NCI-H2196 (cell line): Measurements from ENCODE around the gene TIFAB.
A peak's percentile ranks its signal among the peaks of the same experiment; 100 is the strongest.

Experiments
- DNase-seq: peaks from one replicate; lab custom pipeline; 2025; ENCODE audit not compliant: unreplicated experiment; lab: John Stamatoyannopoulos, UW

TIFAB gene

DNA sequence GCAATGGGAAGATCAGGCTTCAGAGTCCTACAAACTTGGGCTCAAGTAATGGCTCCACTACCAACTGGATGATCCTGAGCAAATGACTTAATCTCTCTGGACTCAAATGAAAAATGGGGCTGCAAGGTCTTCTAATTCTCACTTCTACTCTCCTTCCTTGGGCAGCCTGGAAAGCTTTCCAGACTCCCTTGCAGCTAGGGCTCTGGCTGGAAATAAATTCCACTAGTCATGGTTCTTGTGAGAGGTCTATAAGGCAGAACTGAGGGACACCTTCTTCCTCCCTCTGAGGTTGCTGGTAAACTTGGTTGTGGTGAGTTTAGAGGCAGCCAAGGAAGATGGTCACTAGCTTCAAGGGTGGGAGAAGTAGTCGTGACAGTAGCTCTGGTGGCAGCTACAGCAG is 23.6 kb downstream of the TIFAB start:
- DNase-seq = no peak

DNA sequence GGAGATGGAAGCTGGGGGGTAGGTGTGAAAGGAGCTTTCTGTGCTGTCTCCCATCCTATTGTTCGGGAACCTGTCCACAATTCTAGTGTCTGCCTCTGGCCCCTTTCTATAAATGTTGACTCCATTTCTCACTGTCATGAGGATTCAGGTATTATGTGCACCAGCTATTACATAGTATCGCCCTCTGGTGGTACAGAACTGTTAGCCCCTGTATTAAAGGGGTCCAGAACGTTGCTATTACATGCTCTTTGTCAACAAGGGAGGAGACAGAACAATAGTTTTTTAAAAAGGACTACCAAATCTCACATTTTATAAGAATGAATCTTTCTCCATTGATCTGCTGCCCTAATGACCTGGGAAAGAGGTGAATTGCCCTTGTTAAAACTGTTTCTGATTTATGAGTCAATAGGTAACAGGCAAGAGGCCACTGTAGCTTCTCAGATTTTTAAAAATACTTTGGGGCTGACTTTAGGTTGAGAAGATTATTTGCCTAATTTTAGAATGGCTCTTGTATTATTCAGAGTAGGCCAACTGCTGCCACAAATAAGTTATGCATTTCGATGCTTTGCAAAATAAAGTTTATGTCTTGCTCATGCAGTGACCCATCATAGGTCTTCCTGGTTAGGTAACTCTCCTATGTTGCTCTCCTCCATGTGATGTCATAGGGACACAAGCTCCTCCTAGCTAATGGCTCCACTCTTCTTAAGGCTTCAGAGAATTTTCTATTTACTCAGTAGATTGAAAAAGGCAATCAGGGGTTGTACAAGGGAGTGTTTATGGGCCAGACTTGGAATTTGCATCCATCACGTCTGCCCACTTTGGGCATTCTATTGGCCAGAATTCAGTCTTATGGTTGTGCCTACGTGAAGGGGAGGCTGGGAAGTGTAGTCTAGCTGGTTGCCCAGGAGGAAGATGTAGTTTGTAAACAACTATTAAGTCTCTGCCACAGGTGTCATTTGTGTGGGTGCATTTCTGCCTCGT is 25.8 kb downstream of the TIFAB start:
- DNase-seq = peak; percentile 40

DNA sequence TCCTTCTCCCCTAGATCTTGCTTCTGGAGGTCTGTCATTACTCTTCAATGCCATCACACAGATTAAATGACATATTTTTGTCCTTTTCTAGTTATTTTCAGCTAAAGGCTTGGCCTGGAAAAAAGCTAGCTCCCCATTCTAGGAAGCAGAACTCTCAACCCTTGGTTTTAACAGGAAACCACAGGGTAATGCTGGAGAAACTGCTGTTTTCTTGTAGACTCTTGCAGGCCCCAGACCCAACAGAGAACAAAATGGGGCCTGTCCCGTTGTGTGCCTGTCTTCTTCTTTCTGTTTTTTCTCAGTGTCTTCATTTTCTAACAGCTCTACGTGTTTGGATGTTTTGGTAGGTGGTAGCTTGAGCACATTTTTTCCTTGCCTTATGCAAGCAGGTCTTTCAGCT is 26.5 kb downstream of the TIFAB start:
- no peak for DNase-seq

DNA sequence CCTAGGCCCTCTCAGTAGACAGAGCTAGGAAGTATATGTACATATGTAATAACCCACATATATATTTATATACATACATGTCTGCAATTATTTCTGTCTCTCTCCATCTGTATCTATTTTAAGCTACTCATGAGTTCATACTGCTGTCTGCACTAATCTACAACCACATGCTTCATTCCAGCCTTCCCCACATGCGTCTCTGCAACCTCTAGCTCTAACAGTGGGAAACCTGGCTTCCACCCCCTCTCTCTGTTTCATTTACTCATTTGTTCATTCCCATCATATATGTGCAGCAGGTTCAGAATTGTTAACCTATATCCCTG is 28.3 kb downstream of the TIFAB start:
- no peak for DNase-seq

DNA sequence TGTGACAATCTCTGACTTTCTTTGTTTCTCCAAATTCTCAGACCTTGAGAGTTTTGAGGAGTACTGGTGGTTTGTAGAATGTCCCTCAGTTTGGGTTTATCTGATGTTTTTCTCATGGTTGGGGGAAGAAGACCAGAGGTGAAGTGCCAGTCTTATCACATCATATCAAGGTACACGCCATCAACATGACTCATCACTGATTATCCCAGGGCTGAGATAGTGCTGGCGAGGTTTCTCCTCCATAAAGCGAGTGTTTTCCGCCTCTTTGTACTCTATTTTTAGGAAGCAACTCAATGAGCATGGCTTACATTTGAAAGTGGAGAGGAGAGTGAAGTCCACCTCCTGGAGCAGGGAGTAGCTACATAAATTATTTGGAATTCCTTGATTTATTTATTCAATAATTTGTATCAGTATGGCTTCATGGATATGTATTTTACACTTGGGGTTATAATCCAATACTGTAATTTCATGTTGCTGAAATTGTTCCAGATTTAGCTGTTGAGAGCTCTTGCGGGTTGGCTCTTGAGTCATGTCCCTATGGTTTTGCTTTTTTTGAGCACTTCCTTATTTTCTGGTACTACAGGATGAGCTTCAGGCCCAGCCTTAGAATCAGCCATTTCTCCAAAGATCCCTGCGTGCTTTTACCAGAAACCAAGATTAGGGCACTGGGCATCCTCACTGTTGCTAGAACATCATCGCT is 28.9 kb downstream of the TIFAB start:
- DNase-seq = no peak

DNA sequence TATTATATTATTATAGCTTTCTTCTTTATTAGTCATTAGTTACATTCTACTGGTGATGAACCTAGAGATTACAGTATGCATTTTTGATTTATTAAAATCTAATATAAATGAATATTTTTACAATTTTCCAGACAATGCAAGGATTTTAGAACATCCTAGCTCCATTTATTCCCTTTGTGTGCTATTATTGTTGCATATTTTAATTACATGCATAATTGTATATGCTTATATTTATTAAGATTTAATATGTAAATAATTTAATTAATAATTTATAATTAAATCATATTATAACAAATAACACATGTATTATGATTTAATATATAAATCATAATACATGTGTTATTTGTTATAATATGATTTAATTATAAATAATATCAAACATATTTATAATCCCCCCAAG is 29.7 kb downstream of the TIFAB start:
- DNase-seq = no peak

DNA sequence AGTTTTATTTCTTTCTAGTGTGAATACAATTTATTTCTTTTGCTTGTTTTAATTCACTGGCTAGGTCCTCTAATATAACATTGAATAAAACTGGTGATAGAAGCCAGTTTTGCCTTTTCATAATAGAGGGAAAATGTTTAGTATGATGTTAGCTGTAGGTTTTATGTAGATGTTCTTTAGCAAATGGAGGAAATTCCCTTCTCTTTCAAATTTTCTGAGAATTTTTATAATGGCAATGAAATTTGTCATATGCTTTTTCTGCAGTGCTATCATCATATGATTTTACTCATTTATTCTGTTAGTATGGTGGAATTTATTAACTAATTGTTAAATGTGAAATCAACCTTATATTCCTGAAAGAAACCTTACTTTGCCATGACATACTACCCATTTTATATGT is 35.1 kb downstream of the TIFAB start:
- no peak for DNase-seq

DNA sequence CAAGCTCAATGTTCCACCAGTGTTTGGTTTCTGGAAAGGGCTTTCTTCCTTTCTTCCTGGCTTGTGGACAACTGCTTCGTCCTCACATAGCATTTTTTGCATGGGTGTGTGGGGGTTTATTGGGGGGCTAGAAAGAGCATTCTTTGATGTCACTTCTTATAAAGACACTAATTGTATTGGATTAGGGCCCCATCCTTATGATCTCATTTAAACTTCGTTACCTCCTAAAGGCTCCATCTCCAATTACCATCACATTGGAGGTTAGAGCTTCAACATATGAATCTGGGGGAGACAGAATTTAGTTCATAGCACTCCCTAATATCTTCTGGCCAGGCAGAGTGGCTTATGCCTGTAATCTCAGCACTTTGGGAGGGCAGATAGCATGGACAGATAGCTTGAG is 47.1 kb downstream of the TIFAB start:
- DNase-seq = no peak

DNA sequence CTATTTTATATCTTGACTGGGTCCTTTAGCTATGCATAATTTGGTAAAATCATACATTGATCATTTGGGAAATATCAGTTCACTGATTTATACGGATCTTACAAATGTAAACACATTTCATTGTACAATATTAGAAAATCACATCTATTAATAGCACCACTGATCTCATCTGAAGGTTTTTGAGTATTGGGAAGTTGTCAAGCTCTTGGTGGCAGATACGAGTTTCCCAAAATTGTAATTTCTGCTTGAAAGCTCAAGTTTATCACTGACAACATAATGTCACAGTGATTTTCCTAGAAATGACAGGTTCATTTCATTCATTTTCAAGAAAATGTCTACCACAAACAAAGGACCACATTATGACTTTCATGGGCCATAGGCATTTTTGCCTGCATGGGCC is 50.1 kb downstream of the TIFAB start:
- no peak for DNase-seq

DNA sequence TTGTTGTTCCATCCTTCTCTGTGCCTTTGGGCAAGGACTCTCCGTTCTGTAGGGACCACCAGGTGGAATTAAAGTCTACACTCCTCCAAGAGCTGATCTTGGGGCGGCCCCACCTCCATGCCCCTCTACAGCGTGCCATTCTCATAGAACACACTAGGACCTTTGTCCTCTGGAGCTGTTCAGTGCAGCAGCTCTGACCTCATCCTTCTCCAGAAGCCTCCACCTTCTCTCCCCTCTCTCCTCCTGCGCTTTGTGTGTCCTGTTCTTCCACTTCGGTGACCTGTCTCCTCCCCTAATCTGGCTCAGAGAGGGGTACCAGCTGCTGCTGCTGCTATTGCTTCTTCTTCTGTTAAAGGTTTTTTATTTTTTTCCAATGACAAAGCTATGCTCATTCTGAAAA is 51.3 kb downstream of the TIFAB start:
- no peak for DNase-seq

DNA sequence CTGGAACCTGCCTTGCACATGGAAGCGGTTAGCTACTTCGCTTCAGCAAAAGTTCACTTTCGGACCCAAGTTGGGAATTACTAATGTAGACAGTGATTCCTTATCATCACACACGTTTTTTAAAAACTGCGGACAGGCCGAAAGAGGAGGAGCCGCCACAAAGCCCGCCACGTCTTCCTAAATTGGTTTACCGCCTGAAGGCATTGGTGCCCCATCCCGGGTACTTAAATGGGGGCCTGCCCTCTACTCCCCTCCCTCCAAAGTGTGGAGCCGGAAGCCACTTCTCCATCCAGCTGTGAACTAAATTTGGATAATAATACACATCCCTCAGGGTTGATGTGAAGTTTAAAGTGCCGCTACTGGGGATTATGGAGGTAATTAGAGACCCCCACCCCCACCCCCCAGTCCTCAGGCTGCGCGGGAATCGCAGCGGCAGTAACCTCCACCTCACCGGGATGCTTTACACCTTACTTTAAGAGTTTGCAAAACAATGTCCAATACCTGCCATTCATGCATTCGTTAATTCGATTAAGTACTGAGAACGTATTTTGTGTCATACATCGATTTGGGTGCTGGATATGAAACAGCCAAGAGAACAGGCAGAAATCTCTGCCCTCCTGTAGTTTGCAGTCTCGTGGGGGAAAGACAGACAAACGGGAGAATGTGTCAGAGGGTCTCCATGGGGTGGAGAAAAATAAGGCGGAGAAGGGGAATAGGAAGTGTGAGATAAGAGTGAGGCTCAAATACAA is 52.2 kb downstream of the TIFAB start:
- DNase-seq = no peak

DNA sequence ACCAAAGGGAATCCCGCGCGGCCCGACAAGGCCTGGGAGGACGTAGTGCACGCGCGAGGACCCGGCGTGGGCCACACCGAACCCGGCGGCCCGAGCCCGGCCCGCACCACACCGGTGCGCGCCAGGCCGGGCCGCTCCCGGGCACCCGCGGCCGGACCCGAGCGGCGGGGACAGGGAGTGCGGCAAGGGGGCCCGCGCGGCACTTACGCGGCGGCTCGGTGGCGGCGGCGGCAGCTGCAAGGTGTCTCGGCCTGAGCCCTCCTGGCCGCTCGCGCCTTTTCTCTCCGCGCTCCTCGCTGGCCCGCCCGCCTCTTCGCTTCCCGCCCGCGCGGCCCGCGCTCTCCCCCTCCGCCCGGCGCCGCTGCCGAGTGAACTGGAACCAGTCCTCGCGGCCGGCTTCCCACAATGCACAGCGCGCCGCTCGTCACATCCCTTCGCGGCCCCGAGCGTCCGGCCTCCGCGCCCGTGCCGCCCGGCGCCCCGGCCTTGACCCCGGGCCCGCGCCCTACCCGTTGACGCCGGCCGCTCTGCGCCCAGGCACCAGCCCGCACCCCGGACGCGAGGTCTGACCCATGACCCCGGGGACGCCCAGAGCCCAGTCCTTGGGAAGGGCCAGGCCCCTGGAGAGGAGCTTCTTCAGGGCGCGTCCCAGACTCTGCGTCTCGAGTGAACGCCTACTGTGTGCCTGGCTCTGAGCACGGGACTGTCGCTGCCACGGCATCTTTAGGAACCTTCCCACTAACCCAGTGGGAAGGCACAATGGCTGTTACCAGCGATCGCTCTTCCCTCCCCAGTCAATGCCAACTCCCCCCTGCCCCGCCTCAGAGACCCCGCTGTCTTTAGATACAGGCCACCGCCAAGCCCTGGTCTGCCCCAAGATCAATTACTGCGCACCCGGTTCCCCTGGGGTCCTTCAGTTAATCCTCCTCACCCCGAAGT is 53.0 kb downstream of the TIFAB start, which contains the start of gene MACROH2A1:
Gene MACROH2A1, minus strand, starts transcription at position 377 of the 939 bp plus-strand sequence. CDS start 10,138 bp downstream, outside the sequence.
- peak; percentile 91 for DNase-seq

DNA sequence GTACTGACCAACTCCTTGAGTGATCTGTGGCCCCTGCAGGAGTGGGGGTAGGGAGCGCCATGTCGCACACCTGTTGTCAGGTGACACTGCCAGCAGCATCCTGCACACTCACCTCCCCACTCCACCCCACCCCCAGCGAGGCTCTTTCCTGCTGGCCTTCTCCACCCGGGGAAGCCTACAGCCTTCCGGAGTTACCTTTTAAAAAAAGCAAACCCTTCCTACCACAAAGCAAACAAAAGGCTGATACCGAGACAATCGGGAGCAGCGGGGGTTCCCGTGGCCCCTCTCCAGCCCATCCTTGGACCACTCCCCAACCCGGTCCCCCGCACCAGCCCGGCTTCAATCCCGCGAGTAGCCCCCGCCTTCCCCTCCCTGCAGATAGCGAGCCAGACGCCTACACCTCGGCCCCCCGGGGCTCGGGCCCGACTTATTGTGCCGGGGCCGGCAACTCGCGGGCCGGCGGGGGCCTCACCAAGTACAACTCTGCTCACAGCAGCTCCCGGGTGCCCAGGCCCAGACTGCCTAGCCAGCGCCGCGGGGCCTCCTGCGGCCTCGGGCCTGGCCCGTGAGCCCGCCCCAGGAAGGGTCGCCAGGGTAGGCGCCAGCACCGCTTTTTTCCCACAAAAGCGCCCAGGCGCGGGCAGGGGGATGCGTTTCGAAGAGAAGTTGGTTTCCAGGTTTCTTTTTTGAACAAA is 53.8 kb downstream of the TIFAB start:
- DNase-seq = peak; percentile 49
